DOHH2 (cell line): ENCODE data around the gene ASPDH.

ENCODE experiments used
- CTCF ChIP-seq: fragments of 200-600 bp; sonication (generic); IDR thresholded peaks from one replicate; pipeline ENCODE4 v1.5.1; 2014; ENCODE audit warnings: antibody characterized with exemption, mild to moderate bottlenecking, low read depth, low read length; ENCODE audit not compliant: poor library complexity, severe bottlenecking
- EZH2phosphoT487 ChIP-seq: fragments of 200-600 bp; sonication (generic); IDR thresholded peaks from 2 replicates; pipeline ENCODE4 v1.6.1; 2017; ENCODE audit warnings: borderline replicate concordance, mild to moderate bottlenecking, antibody characterized with exemption, low read length, moderate library complexity, mixed read lengths

DNA sequence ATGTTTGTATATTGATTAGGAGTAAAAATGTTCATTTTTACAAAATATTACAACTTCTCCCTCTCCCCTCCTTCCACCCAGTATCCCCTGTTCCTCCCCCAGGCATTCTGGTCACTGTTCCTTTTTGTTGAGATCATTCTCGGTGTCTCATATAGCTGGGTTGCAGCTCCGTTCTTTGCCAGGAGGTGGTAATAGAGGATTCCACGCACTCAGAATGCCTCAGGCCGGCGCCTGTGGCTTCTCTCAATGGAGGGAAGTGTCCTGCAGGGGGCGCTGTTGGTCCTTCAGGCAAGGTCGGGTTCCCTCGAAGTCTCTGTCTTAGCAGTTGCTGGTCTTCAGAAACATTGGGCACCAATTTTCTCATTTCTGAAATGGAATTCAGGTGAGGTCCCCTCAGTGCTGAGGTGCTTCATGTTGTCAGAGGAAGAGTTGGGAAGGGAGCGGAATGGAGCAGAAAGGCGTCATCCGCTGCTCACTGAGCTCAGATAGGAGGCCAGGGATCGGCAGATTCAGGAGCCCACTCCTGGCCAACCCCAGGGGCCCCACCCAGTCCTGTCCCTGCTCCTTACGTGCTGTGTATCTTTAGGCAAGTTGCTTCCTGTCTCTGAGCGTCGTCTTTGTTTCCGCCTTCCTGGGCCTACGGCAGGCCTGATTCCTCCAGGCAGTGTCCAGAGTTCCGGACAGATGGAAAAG lies 26.7 kb downstream of the ASPDH start:
- TF ChIP-seq CTCF = peak; percentile 91
- TF ChIP-seq EZH2phosphoT487 = no peak
